Measurements from ENCODE around the gene TGIF2. TPM values are rescaled to one million over a fixed set of nuclear protein-coding genes. Genes with fewer than 3 reads are reported as not detected.

Gene TGIF2
- total and polyA plus RNA-seq, 2 of the 4 experiments (the other 2 are of a cell fraction), result 9.7 to 12.7 TPM

GRCh38 chr20:36642136-36642535 is 68.7 kb downstream of the TGIF2 start:
- no TSS peak for BruUV-seq (replicated peaks)
- CTCF ChIA-PET, result no interaction called here
- H3K27ac ChIP-seq (ENCODE audit: insufficient read depth, low read length), result no peak overlapping the region
- no peak overlapping the region for H3K23ac ChIP-seq (ENCODE audit: low read depth, low read length)
- H3K9me1 ChIP-seq (ENCODE audit: insufficient read depth, low read length), result no peaks in the 10 kb centered on the region
- H3K9me3 ChIP-seq (ENCODE audit: control insufficient read depth, insufficient read depth, low read length), result no peaks in the 10 kb centered on the region
- 0 out of 2 replicates have a peak, but pooled peaks cover 1% of the 10 kb centered on the region for H3K27me3 ChIP-seq (ENCODE audit: control insufficient read depth, insufficient read depth, low read length)
- WGBS, 2 experiments (ENCODE audit: extremely low coverage in 2 of 2, insufficient read length in 1 of 2), result no CpG with 5 or more reads among the region's 6 CpGs
- H2BK120ac ChIP-seq (ENCODE audit: low read depth, low read length), result no peak overlapping the region
- H2BK20ac ChIP-seq (ENCODE audit: low read depth, low read length), result no peak overlapping the region
- no peak overlapping the region for H3K9ac ChIP-seq (ENCODE audit: low read depth, low read length)
- H3K4me3 ChIP-seq (ENCODE audit: insufficient read depth, low read depth, low read length), result no peak overlapping the region
- H3K4me2 ChIP-seq (ENCODE audit: low read depth, low read length), result no peak overlapping the region
- no peaks in the 10 kb centered on the region for H3K79me1 ChIP-seq (ENCODE audit: low read depth in 1 of 2, low read length in 2 of 2)
- POLR2A ChIA-PET (ENCODE audit: unreplicated experiment), result no interaction called here
- H3K56ac ChIP-seq (ENCODE audit: extremely low read depth, insufficient read depth, low read length), result no peak overlapping the region
- no peak overlapping the region for H2BK5ac ChIP-seq (ENCODE audit: low read depth, low read length, poor library complexity, severe bottlenecking)
- no peak overlapping the region for H4K8ac ChIP-seq (ENCODE audit: low read depth in 2 of 2, low read length in 2 of 2)
- H2BK15ac ChIP-seq (ENCODE audit: low read depth, low read length), result no peak overlapping the region
- no peak overlapping the region for H4K91ac ChIP-seq (ENCODE audit: insufficient read depth, low read depth, low read length)
- intact Hi-C loops (cut with micrococcal nuclease), result no loop called here
- no peak overlapping the region for H4K5ac ChIP-seq (ENCODE audit: low read depth, low read length)
- no peaks in the 10 kb centered on the region for H3K4me1 ChIP-seq (ENCODE audit: control insufficient read depth, insufficient read depth, low read length)
- H3K18ac ChIP-seq (ENCODE audit: low read depth, low read length), result no peak overlapping the region
- no peaks in the 10 kb centered on the region for H3K36me3 ChIP-seq (ENCODE audit: control insufficient read depth, insufficient read depth, low read length)
- no peak for ATAC-seq (ENCODE audit: low read depth)
- in situ Hi-C loops (cut with MboI; ENCODE audit: low sequenced_read_pairs), result no loop called here
- H3K14ac ChIP-seq (replicated peaks; ENCODE audit: low read depth, low read length), result no peak overlapping the region
- no peak overlapping the region for H2AFZ ChIP-seq (replicated peaks; ENCODE audit: low read length, poor library complexity)
- H3K4ac ChIP-seq (ENCODE audit: low read depth, low read length), result no peak overlapping the region
- no peak for DNase-seq
- dilution Hi-C loops (cut with HindIII; ENCODE audit: low sequenced_read_pairs, unreplicated experiment), result no loop called here
- TF ChIP-seq POLR2A (IDR thresholded peaks at IDR 0.05; ENCODE audit: low read depth, low read length) (no peak), SMC3 (IDR thresholded peaks at IDR 0.05; ENCODE audit: low read depth, low read length) (no peak), MAFK (IDR thresholded peaks at IDR 0.05; ENCODE audit: low read depth, low read length) (no peak), MXI1 (IDR thresholded peaks at IDR 0.05; ENCODE audit: borderline replicate concordance, low read depth, low read length) (no peak), RFX5 (IDR thresholded peaks at IDR 0.05; ENCODE audit: low read depth, low read length) (no peak), FOS (IDR thresholded peaks at IDR 0.05; ENCODE audit: low read depth, low read length) (no peak), CHD1 (IDR thresholded peaks at IDR 0.05; ENCODE audit: low read depth, low read length) (no peak), NFE2L2 (IDR thresholded peaks at IDR 0.05; ENCODE audit: low read depth, low read length) (no peak), BHLHE40 (IDR thresholded peaks at IDR 0.05; ENCODE audit: low read depth, low read length) (no peak), MAZ (IDR thresholded peaks at IDR 0.05; ENCODE audit: borderline replicate concordance, low read depth, low read length) (no peak), RAD21 (IDR thresholded peaks at IDR 0.05; ENCODE audit: low read length) (no peak), CTCF (conservative IDR thresholded peaks at IDR 0.05; ENCODE audit: low read depth, low read length) (no peak), RCOR1 (IDR thresholded peaks at IDR 0.05; ENCODE audit: insufficient replicate concordance, low read length) (no peak), CEBPB (IDR thresholded peaks at IDR 0.05; ENCODE audit: low read depth, low read length) (no peak), USF2 (IDR thresholded peaks at IDR 0.05; ENCODE audit: low read depth, low read length) (no peak), ELK1 (IDR thresholded peaks at IDR 0.05; ENCODE audit: borderline replicate concordance, low read depth, low read length) (no peak)
- H2AK9ac ChIP-seq (replicated peaks; ENCODE audit: low read depth, low read length, poor library complexity), result no peak overlapping the region
- H4K20me1 ChIP-seq (ENCODE audit: insufficient read depth, low read length), result no peaks in the 10 kb centered on the region
- H2AK5ac ChIP-seq (ENCODE audit: low read depth, low read length), result no peak overlapping the region

All from IMR-90 (cell line).